ENCODE measurements around the gene DNASE1L3.

DNASE1L3 gene

DNA sequence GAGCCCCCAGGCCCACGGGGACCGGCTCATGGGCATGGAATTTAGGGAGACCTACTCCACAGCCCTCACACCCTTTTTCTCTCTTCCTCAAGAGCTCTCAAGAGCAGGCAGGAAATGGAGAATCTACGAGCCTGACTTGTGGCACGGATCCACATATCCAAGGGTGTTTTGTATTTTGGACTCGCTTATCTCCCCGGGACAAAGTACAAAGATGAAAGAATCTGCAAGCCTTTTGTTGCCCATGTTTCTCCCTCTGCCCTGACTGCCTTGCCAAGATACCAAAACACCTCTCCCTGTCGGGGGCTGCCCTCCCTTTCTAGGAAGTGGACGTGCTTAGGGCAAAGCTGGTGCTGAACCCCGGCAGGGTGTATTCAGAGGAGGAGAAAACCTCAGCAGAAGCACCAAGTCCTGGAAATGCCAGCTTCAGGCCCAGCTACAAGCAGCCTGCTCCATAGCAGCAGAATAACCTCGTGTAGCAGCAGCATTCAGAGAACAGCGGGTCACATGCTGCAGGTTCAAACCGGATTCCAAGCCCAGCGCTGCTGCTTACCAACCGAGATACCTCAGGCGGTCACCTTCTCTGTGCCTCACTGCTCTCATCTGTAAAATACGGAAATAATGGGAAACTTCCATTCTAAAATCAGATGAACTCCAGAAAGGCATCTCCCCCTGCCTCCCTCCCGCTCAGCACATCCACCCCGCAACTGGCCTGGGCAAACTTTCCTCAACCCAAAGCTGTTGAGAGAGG is 35.2 kb downstream of the DNASE1L3 start:
- Histone ChIP-seq H3K4me1 (ENCODE audit: control insufficient read depth, low read length) (peaks cover 26% of the 10 kb centered on the region), H3K27me3 (ENCODE audit: control insufficient read depth, low read length) (peaks cover 2% of the 10 kb centered on the region; the same call in 1 of the 2 replicates), H3K4me2 (ENCODE audit: low read length) (no peak overlapping the region), H3K79me2 (ENCODE audit: control insufficient read depth, low read length) (no peaks in the 10 kb centered on the region), H3K4me3 (ENCODE audit: low read length) (no peak overlapping the region), H4K20me1 (ENCODE audit: control insufficient read depth, insufficient read depth, low read depth, low read length) (no peaks in the 10 kb centered on the region), H3F3A (ENCODE audit: control insufficient read depth, insufficient read depth) (no peaks in the 10 kb centered on the region), H3K9me2 (replicated peaks; ENCODE audit: control insufficient read depth, low read length) (no peaks in the 10 kb centered on the region), H3K36me3 (ENCODE audit: control insufficient read depth, low read length) (no peaks in the 10 kb centered on the region), H3K9me3 (ENCODE audit: control insufficient read depth, insufficient read depth, low read length) (no peaks in the 10 kb centered on the region), H3K27ac (ENCODE audit: low read depth, low read length) (no peak overlapping the region)
- no peak for TF ChIP-seq EZH2phosphoT487 (IDR thresholded peaks at IDR 0.05; ENCODE audit: borderline replicate concordance, low read length)
- TF ChIP-seq, protein P1, sequence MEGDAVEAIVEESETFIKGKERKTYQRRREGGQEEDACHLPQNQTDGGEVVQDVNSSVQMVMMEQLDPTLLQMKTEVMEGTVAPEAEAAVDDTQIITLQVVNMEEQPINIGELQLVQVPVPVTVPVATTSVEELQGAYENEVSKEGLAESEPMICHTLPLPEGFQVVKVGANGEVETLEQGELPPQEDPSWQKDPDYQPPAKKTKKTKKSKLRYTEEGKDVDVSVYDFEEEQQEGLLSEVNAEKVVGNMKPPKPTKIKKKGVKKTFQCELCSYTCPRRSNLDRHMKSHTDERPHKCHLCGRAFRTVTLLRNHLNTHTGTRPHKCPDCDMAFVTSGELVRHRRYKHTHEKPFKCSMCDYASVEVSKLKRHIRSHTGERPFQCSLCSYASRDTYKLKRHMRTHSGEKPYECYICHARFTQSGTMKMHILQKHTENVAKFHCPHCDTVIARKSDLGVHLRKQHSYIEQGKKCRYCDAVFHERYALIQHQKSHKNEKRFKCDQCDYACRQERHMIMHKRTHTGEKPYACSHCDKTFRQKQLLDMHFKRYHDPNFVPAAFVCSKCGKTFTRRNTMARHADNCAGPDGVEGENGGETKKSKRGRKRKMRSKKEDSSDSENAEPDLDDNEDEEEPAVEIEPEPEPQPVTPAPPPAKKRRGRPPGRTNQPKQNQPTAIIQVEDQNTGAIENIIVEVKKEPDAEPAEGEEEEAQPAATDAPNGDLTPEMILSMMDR (IDR thresholded peaks at IDR 0.05; ENCODE audit: low read depth, low read length, poor library complexity, severe bottlenecking), result no peak

DNA sequence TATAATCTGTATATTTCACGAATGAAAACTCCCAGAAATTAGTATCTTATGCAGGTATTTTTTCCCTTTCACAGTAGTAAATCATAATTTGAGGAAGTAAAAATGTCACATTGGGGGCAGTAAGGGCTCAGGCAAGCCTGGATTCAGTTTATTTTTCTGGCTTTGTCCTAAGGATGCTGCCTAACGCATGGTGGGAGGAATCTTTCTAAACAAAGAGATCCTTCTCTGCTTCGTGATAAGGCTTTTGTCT is 35.7 kb downstream of the DNASE1L3 start:
- Histone ChIP-seq H3K9me2 (replicated peaks; ENCODE audit: control insufficient read depth, low read length) (no peaks in the 10 kb centered on the region), H3K79me2 (ENCODE audit: control insufficient read depth, low read length) (no peaks in the 10 kb centered on the region), H3K4me2 (ENCODE audit: low read length) (no peak overlapping the region), H3K27ac (ENCODE audit: low read depth, low read length) (no peak overlapping the region), H3F3A (ENCODE audit: control insufficient read depth, insufficient read depth) (no peaks in the 10 kb centered on the region), H3K36me3 (ENCODE audit: control insufficient read depth, low read length) (no peaks in the 10 kb centered on the region), H3K4me3 (ENCODE audit: low read length) (no peak overlapping the region), H3K4me1 (ENCODE audit: control insufficient read depth, low read length) (peaks cover 26% of the 10 kb centered on the region), H3K9me3 (ENCODE audit: control insufficient read depth, insufficient read depth, low read length) (no peaks in the 10 kb centered on the region), H3K27me3 (ENCODE audit: control insufficient read depth, low read length) (peaks cover 2% of the 10 kb centered on the region; the same call in 1 of the 2 replicates), H4K20me1 (ENCODE audit: control insufficient read depth, insufficient read depth, low read depth, low read length) (no peaks in the 10 kb centered on the region)
- no peak for TF ChIP-seq EZH2phosphoT487 (IDR thresholded peaks at IDR 0.05; ENCODE audit: borderline replicate concordance, low read length)
- TF ChIP-seq, protein P1 (IDR thresholded peaks at IDR 0.05; ENCODE audit: low read depth, low read length, poor library complexity, severe bottlenecking), result no peak

- Histone ChIP-seq H3F3A (ENCODE audit: control insufficient read depth, insufficient read depth) (no peaks in the 10 kb centered on the region), H3K4me2 (ENCODE audit: low read length) (no peak overlapping the region), H4K20me1 (ENCODE audit: control insufficient read depth, insufficient read depth, low read depth, low read length) (no peaks in the 10 kb centered on the region), H3K9me2 (replicated peaks; ENCODE audit: control insufficient read depth, low read length) (no peaks in the 10 kb centered on the region), H3K79me2 (ENCODE audit: control insufficient read depth, low read length) (no peaks in the 10 kb centered on the region), H3K27ac (ENCODE audit: low read depth, low read length) (no peak overlapping the region), H3K27me3 (ENCODE audit: control insufficient read depth, low read length) (peaks cover 2% of the 10 kb centered on the region; the same call in 1 of the 2 replicates), H3K36me3 (ENCODE audit: control insufficient read depth, low read length) (no peaks in the 10 kb centered on the region), H3K4me1 (ENCODE audit: control insufficient read depth, low read length) (peaks cover 23% of the 10 kb centered on the region), H3K9me3 (ENCODE audit: control insufficient read depth, insufficient read depth, low read length) (no peaks in the 10 kb centered on the region), H3K4me3 (ENCODE audit: low read length) (no peak overlapping the region)
- no peak for TF ChIP-seq EZH2phosphoT487 (IDR thresholded peaks at IDR 0.05; ENCODE audit: borderline replicate concordance, low read length)
- TF ChIP-seq, protein P1 (IDR thresholded peaks at IDR 0.05; ENCODE audit: low read depth, low read length, poor library complexity, severe bottlenecking), result no peak
Observed at GRCh38 chr3:58173669-58174398, 36.9 kb downstream of the DNASE1L3 start.
